HepG2 (cell line): Measurements from ENCODE around the gene BLZF1. TPM values are rescaled to one million over a fixed set of nuclear protein-coding genes. Genes with fewer than 3 reads are reported as not detected.

Experiments used
- ATF1 ChIP-seq: IDR thresholded peaks from 2 replicates; pipeline ENCODE4 v1.6.1; 2016; ENCODE audit warnings: mild to moderate bottlenecking, control low read depth
- DNMT1 ChIP-seq: sonication (generic); formaldehyde crosslinking; IDR thresholded peaks from 2 replicates; pipeline ENCODE4 v1.5.1; 2020; ENCODE audit warnings: mild to moderate bottlenecking, missing genetic modification reagents
- DNMT3B ChIP-seq: conservative IDR thresholded peaks from 2 replicates; pipeline ENCODE4 v1.6.1; 2016; ENCODE audit warnings: missing biosample characterization, control low read depth
- HNRNPH1 ChIP-seq: fragments of 200-400 bp; formaldehyde crosslinking; optimal IDR thresholded peaks from 2 replicates; pipeline ENCODE3; 2017; ENCODE audit warnings: mild to moderate bottlenecking, low read depth, low read length
- KMT2A ChIP-seq: sonication (generic); formaldehyde crosslinking; IDR thresholded peaks from 2 replicates; pipeline ENCODE4 v1.4.0; 2020; ENCODE audit warnings: missing genetic modification reagents
- MLXIP ChIP-seq: sonication (generic); formaldehyde crosslinking; IDR thresholded peaks from 2 replicates; pipeline ENCODE4 v1.9.0; 2021; ENCODE audit warnings: missing genetic modification reagents, borderline replicate concordance
- NFRKB ChIP-seq: fragments of 450-650 bp; IDR thresholded peaks from 2 replicates; pipeline ENCODE4 v1.6.1; 2017
- NR2F2 ChIP-seq: IDR thresholded peaks from 2 replicates; pipeline ENCODE4 v1.6.1; 2012; ENCODE audit warnings: low read depth, inconsistent platforms, borderline replicate concordance
- NR2F6 ChIP-seq, 2 experiments: IDR thresholded peaks; 2 replicates each; pipeline ENCODE4 v1.6.1; 2016; ENCODE audit warnings: antibody characterized with exemption in 1 of 2, mild to moderate bottlenecking in 1 of 2
- PHF8 ChIP-seq: sonication (generic); formaldehyde crosslinking; IDR thresholded peaks from 2 replicates; pipeline ENCODE4 v1.5.0; 2020; ENCODE audit warnings: missing genetic modification reagents
- YY1 ChIP-seq: IDR thresholded peaks from 2 replicates; pipeline ENCODE4 v1.6.1; 2011; ENCODE audit warnings: low read length, low read depth, moderate library complexity, mild to moderate bottlenecking; ENCODE audit not compliant: insufficient read depth, insufficient replicate concordance
- ZBTB4 ChIP-seq: sonication (generic); formaldehyde crosslinking; IDR thresholded peaks from 2 replicates; pipeline ENCODE4 v1.4.0; 2020; ENCODE audit warnings: missing genetic modification reagents, mild to moderate bottlenecking, borderline replicate concordance
- ZEB1 ChIP-seq: IDR thresholded peaks from 2 replicates; pipeline ENCODE4 v1.6.1; 2012; ENCODE audit warnings: mild to moderate bottlenecking, low read depth, inconsistent platforms; ENCODE audit not compliant: insufficient replicate concordance
- ZNF18 ChIP-seq: sonication (generic); formaldehyde crosslinking; IDR thresholded peaks from 2 replicates; pipeline ENCODE4 v1.8.0; 2022; ENCODE audit warnings: mild to moderate bottlenecking, missing genetic modification reagents; ENCODE audit not compliant: insufficient replicate concordance
- ZNF263 ChIP-seq: sonication (generic); formaldehyde crosslinking; IDR thresholded peaks from 2 replicates; pipeline ENCODE4 v1.4.0; 2020; ENCODE audit warnings: missing genetic modification reagents
- ZNF335 ChIP-seq: sonication (generic); formaldehyde crosslinking; IDR thresholded peaks from 2 replicates; pipeline ENCODE4 v1.4.0; 2020; ENCODE audit warnings: missing genetic modification reagents
- ZNF720 ChIP-seq: sonication (generic); formaldehyde crosslinking; IDR thresholded peaks from 2 replicates; pipeline ENCODE4 v1.4.0; 2020; ENCODE audit warnings: missing genetic modification reagents
- polyA plus RNA-seq, 8 experiments: library from polyadenylated mRNA; depleted of rRNA in 3 of 8; stranded (reverse) in 7 of 8; unstranded in 1 of 8; fragments of >200 nt; fragmentation: Illumina TruSeq in 4 of 8; extraction: Trizol in 4 of 8; gene quantifications; 2 replicates each; pipeline versions ENCODE4 v1.2.1 to v1.2.3, GENCODE V29; 2011 to 2016; ENCODE audit warnings: low read depth in 4 of 8, missing spikeins in 1 of 8, mixed read lengths in 1 of 8; ENCODE audit not compliant: insufficient read depth in 1 of 8
- total RNA-seq, 5 experiments: library from RNA; depleted of rRNA; stranded (reverse); fragments of >200 nt; fragmentation: Illumina TruSeq; extraction: Trizol; gene quantifications; 2 replicates each; pipeline ENCODE4 v1.2.3, GENCODE V29; 2016; ENCODE audit warnings: low read depth in 1 of 5
- TF ChIP-seq, protein P1 (sequence below): sonication (generic); formaldehyde crosslinking; IDR thresholded peaks from 2 replicates; pipeline ENCODE4 v1.9.0; 2022; ENCODE audit warnings: missing genetic modification reagents, mild to moderate bottlenecking, borderline replicate concordance
- TF ChIP-seq, protein P2 (sequence below): sonication (generic); formaldehyde crosslinking; IDR thresholded peaks from 2 replicates; pipeline ENCODE4 v1.8.1; 2023; ENCODE audit warnings: missing genetic modification reagents, inconsistent platforms, borderline replicate concordance

The BLZF1 gene
- total and polyA plus RNA-seq, 2 of the 13 experiments (the other 11 are each of a cell fraction or from before 2014, with no cell fraction given) = 4.5 to 13.7 TPM

- TF ChIP-seq, protein P1, sequence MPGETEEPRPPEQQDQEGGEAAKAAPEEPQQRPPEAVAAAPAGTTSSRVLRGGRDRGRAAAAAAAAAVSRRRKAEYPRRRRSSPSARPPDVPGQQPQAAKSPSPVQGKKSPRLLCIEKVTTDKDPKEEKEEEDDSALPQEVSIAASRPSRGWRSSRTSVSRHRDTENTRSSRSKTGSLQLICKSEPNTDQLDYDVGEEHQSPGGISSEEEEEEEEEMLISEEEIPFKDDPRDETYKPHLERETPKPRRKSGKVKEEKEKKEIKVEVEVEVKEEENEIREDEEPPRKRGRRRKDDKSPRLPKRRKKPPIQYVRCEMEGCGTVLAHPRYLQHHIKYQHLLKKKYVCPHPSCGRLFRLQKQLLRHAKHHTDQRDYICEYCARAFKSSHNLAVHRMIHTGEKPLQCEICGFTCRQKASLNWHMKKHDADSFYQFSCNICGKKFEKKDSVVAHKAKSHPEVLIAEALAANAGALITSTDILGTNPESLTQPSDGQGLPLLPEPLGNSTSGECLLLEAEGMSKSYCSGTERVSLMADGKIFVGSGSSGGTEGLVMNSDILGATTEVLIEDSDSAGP (CRISPR knock-in tag) = peak; percentile 61; the same call in 1 of the 2 replicates
- TF ChIP-seq PHF8 (peak; percentile 77), YY1 (peak; percentile 73), ZNF720 (CRISPR knock-in tag) (no peak), NR2F6 (IDR thresholded peaks at IDR 0.05) (no peak), NR2F6 (CRISPR knock-in tag; IDR thresholded peaks at IDR 0.05) (peak; percentile 12; the same call in 1 of the 2 replicates), DNMT1 (CRISPR knock-in tag) (no peak), ZNF335 (CRISPR knock-in tag) (0 out of 2 replicates have a peak, but pooled peaks have one; percentile 45), NFRKB (no peak), NR2F2 (no peak), ZBTB4 (CRISPR knock-in tag) (no peak), KMT2A (CRISPR knock-in tag) (peak; percentile 90; the same call in 1 of the 2 replicates), ZEB1 (no peak), MLXIP (CRISPR knock-in tag) (no peak), HNRNPH1 (no peak), DNMT3B (CRISPR knock-in tag) (0 out of 2 replicates have a peak, but pooled peaks have one; percentile 43), ZNF18 (CRISPR knock-in tag) (no peak), ZNF263 (CRISPR knock-in tag) (no peak), ATF1 (CRISPR knock-in tag) (peak; percentile 87)
- TF ChIP-seq, protein P2, sequence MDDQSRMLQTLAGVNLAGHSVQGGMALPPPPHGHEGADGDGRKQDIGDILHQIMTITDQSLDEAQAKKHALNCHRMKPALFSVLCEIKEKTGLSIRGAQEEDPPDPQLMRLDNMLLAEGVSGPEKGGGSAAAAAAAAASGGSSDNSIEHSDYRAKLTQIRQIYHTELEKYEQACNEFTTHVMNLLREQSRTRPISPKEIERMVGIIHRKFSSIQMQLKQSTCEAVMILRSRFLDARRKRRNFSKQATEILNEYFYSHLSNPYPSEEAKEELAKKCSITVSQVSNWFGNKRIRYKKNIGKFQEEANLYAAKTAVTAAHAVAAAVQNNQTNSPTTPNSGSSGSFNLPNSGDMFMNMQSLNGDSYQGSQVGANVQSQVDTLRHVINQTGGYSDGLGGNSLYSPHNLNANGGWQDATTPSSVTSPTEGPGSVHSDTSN (CRISPR knock-in tag) = no peak
Observed at GRCh38 chr1:169367686-169368405, at the start of gene BLZF1, which contains the start of gene NME7 (continued).
